HepG2 (cell line): ENCODE measurements around the gene PLCG2. TPM values are rescaled to one million over a fixed set of nuclear protein-coding genes. Genes with fewer than 3 reads are reported as not detected.

Experiments
- ATAC-seq: fragments of 200-7000 bp; cut with Tn5 transposase; 3 replicates; pipeline ENCODE4 v1.9.1; 2020; ENCODE audit warnings: mild to moderate bottlenecking, moderate library complexity
- BruUV-seq: library from RNA; stranded (reverse); fragments of 400-500 nt; replicated peaks from 2 replicates; lab custom pipeline; 2021; lab: Mats Ljungman, UMichigan
- CTCF ChIA-PET: fragments of 300-600 bp; formaldehyde crosslinking; extraction: SDS; loops from one replicate; lab custom pipeline; 2021; ENCODE audit warnings: low total read pairs, inconsistent platforms, low intra/inter-chr PET ratio; lab: Yijun Ruan, JAX
- POLR2A ChIA-PET: fragments of 350-600 bp; sonication (Branson Sonifier 250); formaldehyde crosslinking; loops from one replicate; lab custom pipeline; 2020; ENCODE audit warnings: antibody characterized with exemption, inconsistent platforms; lab: Yijun Ruan, JAX
- DNase-seq: peaks from one replicate; pipeline ENCODE4 v3.0.0-alpha.2; 2015; ENCODE audit warnings: low spot score
- FAIRE-seq: peaks from 3 replicates; lab custom pipeline; 2011; peaks lifted over from hg19 to GRCh38; lab: Jason Lieb, UNC
- H2AFZ ChIP-seq: one replicate; pipeline ENCODE4 v1.6.1; 2011; ENCODE audit warnings: low read length, inconsistent platforms
- H3K27ac ChIP-seq: fragments of 300-600 bp; 3 replicates; pipeline ENCODE4 v1.8.0; 2011; ENCODE audit warnings: mixed run types, mild to moderate bottlenecking, mixed read lengths, low read length, inconsistent platforms; ENCODE audit not compliant: insufficient read depth; ENCODE audit errors: extremely low read length
- H3K27me3 ChIP-seq, 2 experiments: fragments of 200-600 bp in 1 of 2; 2 replicates in 1 of 2; 3 replicates in 1 of 2; pipeline versions ENCODE4 v1.6.0 to v1.8.0; 2011; ENCODE audit warnings: low read length in 2 of 2, mild to moderate bottlenecking in 2 of 2, moderate library complexity in 2 of 2, inconsistent platforms in 1 of 2; ENCODE audit not compliant: insufficient read depth in 2 of 2, control insufficient read depth in 1 of 2
- H3K36me3 ChIP-seq, 2 experiments: fragments of 200-600 bp in 1 of 2; replicated peaks in 1 of 2; 2 replicates in 1 of 2; 3 replicates in 1 of 2; pipeline versions ENCODE4 v1.5.1 to v1.8.0; 2011; ENCODE audit warnings: low read length in 2 of 2, inconsistent platforms in 1 of 2; ENCODE audit not compliant: insufficient read depth in 2 of 2, control insufficient read depth in 1 of 2
- H3K4me1 ChIP-seq: 2 replicates; pipeline ENCODE4 v1.5.1; 2012; ENCODE audit warnings: low read length, inconsistent platforms; ENCODE audit not compliant: insufficient read depth
- H3K4me2 ChIP-seq: 2 replicates; pipeline ENCODE4 v1.6.0; 2011; ENCODE audit warnings: low read depth, low read length, inconsistent platforms
- H3K4me3 ChIP-seq, 3 experiments: fragments of 200-600 bp in 1 of 3; sonication (generic), shearing (Covaris generic) in 1 of 3; replicated peaks in 1 of 3; 2 replicates each; pipeline ENCODE4 v1.5.1; 2011 to 2016; ENCODE audit warnings: low read length in 3 of 3, inconsistent platforms in 2 of 3, low read depth in 2 of 3, mild to moderate bottlenecking in 2 of 3, control low read depth in 1 of 3, mixed read lengths in 1 of 3; ENCODE audit not compliant: insufficient read depth in 1 of 3
- H3K79me2 ChIP-seq: one replicate; pipeline ENCODE4 v1.6.1; 2011; ENCODE audit warnings: low read length, inconsistent platforms; ENCODE audit not compliant: insufficient read depth
- H3K9ac ChIP-seq: 2 replicates; pipeline ENCODE4 v1.6.0; 2011; ENCODE audit warnings: mild to moderate bottlenecking, low read depth, low read length, inconsistent platforms; ENCODE audit not compliant: insufficient read depth
- H3K9me3 ChIP-seq: 2 replicates; pipeline ENCODE4 v1.5.1; 2012; ENCODE audit warnings: mild to moderate bottlenecking, low read length
- H4K20me1 ChIP-seq: 2 replicates; pipeline ENCODE4 v1.6.0; 2011; ENCODE audit warnings: inconsistent platforms, mild to moderate bottlenecking, low read length, moderate library complexity; ENCODE audit not compliant: insufficient read depth
- ASH2L ChIP-seq: fragments of 300-600, 200-600 bp; sonication (generic); IDR thresholded peaks from 2 replicates; pipeline ENCODE4 v1.7.0; 2017; ENCODE audit warnings: low read depth, mild to moderate bottlenecking, moderate library complexity, mixed read lengths, low read length; ENCODE audit not compliant: insufficient read length
- FOXA3 ChIP-seq: IDR thresholded peaks from 2 replicates; pipeline ENCODE4 v1.6.1; 2016; ENCODE audit warnings: missing genetic modification reagents, missing compliant biosample characterization
- GABPB1 ChIP-seq: IDR thresholded peaks from 2 replicates; pipeline ENCODE4 v1.6.1; 2016; ENCODE audit warnings: mild to moderate bottlenecking, missing genetic modification reagents, moderate library complexity, missing compliant biosample characterization
- GTF2F1 ChIP-seq: fragments of 150-350 bp; IDR thresholded peaks from 2 replicates; pipeline ENCODE4 v1.6.1; 2014; ENCODE audit warnings: low read length
- HNRNPUL1 ChIP-seq: fragments of 200-400 bp; formaldehyde crosslinking; IDR thresholded peaks from 2 replicates; pipeline ENCODE4 v1.6.1; 2017; ENCODE audit warnings: low read depth, mild to moderate bottlenecking, low read length, moderate library complexity
- MXD3 ChIP-seq: IDR thresholded peaks from 2 replicates; pipeline ENCODE4 v1.6.1; 2016; ENCODE audit warnings: mild to moderate bottlenecking, missing biosample characterization, missing genetic modification reagents
- POLR2AphosphoS5 ChIP-seq: IDR thresholded peaks from 2 replicates; pipeline ENCODE4 v1.6.1; 2012; ENCODE audit warnings: low read depth, low read length
- RFX1 ChIP-seq: fragments of 450-650 bp; IDR thresholded peaks from 2 replicates; pipeline ENCODE4 v1.6.1; 2017
- RXRA ChIP-seq: sonication (generic); formaldehyde crosslinking; IDR thresholded peaks from 2 replicates; pipeline ENCODE4 v1.5.1; 2020; ENCODE audit warnings: missing genetic modification reagents
- SALL1 ChIP-seq: sonication (generic); formaldehyde crosslinking; IDR thresholded peaks from 2 replicates; pipeline ENCODE4 v1.8.0; 2022; ENCODE audit warnings: mild to moderate bottlenecking, missing genetic modification reagents
- SNRNP70 ChIP-seq: fragments of 200-400 bp; formaldehyde crosslinking; IDR thresholded peaks from 2 replicates; pipeline ENCODE4 v1.6.1; 2017; ENCODE audit warnings: mild to moderate bottlenecking, low read depth, low read length, moderate library complexity
- SUZ12 ChIP-seq: fragments of 150-350 bp; IDR thresholded peaks from 2 replicates; pipeline ENCODE4 v1.6.1; 2014; ENCODE audit warnings: low read depth, low read length
- ZMYM2 ChIP-seq: sonication (generic); formaldehyde crosslinking; IDR thresholded peaks from 2 replicates; pipeline ENCODE4 v1.8.0; 2022; ENCODE audit warnings: mild to moderate bottlenecking, missing genetic modification reagents
- ZNF724P ChIP-seq: sonication (generic); formaldehyde crosslinking; IDR thresholded peaks from 2 replicates; pipeline ENCODE4 v1.8.0; 2022; ENCODE audit warnings: missing genetic modification reagents, borderline replicate concordance
- ZSCAN20 ChIP-seq: sonication (generic); formaldehyde crosslinking; IDR thresholded peaks from 2 replicates; pipeline ENCODE4 v1.4.0; 2020; ENCODE audit warnings: missing genetic modification reagents, mild to moderate bottlenecking, borderline replicate concordance
- WGBS: methylation state at CpG from one replicate; pipeline ENCODE4 v1.1.6; 2017; ENCODE audit warnings: low lambda C conversion rate; 5-methylcytosine and 5-hydroxymethylcytosine counted together
- in situ Hi-C: cut with HindIII; loops from 2 replicates; pipeline ENCODE4 v1.10.0; 2017; ENCODE audit warnings: low pct_unique_long_range_greater_than_20kb; ENCODE audit not compliant: extremely low pct_ligation_motif_present
- intact Hi-C: fragments of 100-400 bp; cut with micrococcal nuclease; formaldehyde crosslinking; loops from one replicate; pipeline ENCODE4 v1.10.0; 2022; ENCODE audit not compliant: unreplicated experiment
- polyA plus RNA-seq, 8 experiments: library from polyadenylated mRNA; depleted of rRNA in 3 of 8; stranded (reverse) in 7 of 8; unstranded in 1 of 8; fragments of >200 nt; fragmentation: Illumina TruSeq in 4 of 8; extraction: Trizol in 4 of 8; gene quantifications; 2 replicates each; pipeline versions ENCODE4 v1.2.1 to v1.2.3, GENCODE V29; 2011 to 2016; ENCODE audit warnings: low read depth in 4 of 8, missing spikeins in 1 of 8, mixed read lengths in 1 of 8; ENCODE audit not compliant: insufficient read depth in 1 of 8
- total RNA-seq, 5 experiments: library from RNA; depleted of rRNA; stranded (reverse); fragments of >200 nt; fragmentation: Illumina TruSeq; extraction: Trizol; gene quantifications; 2 replicates each; pipeline ENCODE4 v1.2.3, GENCODE V29; 2016; ENCODE audit warnings: low read depth in 1 of 5
- TF ChIP-seq, protein P1 (sequence below), 2 experiments: sonication (generic) in 1 of 2; formaldehyde crosslinking in 1 of 2; IDR thresholded peaks; 2 replicates each; pipeline versions ENCODE4 v1.4.0 to v1.6.1; 2016 to 2020; ENCODE audit warnings: borderline replicate concordance in 1 of 2, low read depth in 1 of 2, mild to moderate bottlenecking in 1 of 2, missing genetic modification reagents in 1 of 2
- TF ChIP-seq, protein P2 (sequence below): sonication (generic); formaldehyde crosslinking; IDR thresholded peaks from 2 replicates; pipeline ENCODE4 v1.5.0; 2020; ENCODE audit warnings: mild to moderate bottlenecking, low read depth, missing genetic modification reagents, borderline replicate concordance
- TF ChIP-seq, protein P3 (sequence below): sonication (generic); formaldehyde crosslinking; IDR thresholded peaks from 2 replicates; pipeline ENCODE4 v1.4.0; 2020; ENCODE audit warnings: missing genetic modification reagents

The PLCG2 gene
- total and polyA plus RNA-seq, 2 of the 13 experiments (the other 11 are each of a cell fraction or from before 2014, with no cell fraction given), result 0.13 to 0.18 TPM

DNA sequence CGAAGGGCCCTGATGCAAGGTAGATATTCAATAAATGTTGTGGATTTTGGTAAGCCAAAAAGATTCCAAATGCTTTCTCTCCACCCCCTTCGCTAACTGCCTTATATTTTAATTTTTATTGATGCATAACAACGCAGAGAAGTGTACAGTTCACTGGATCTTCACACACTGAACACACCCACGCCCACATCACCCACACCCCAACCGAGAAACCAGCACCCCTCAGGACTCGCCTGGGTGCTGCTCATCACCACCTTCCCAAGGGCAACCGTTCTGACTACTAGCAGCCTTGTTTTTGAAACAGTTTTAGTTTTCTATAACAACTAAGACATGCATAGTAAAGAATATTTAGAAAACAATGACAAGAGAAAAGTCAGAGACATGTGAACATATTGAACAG, 9.1 kb upstream of the PLCG2 start:
- no TSS peak for BruUV-seq
- no peak for ATAC-seq
- peaks cover 12 to 72% of the 10 kb centered on the region in 2 experiments for H3K27me3 ChIP-seq
- H3K9me3 ChIP-seq, result no peaks in the 10 kb centered on the region
- no peak overlapping the region for H3K27ac ChIP-seq
- DNase-seq, result no peak
- H3K9ac ChIP-seq, result no peak overlapping the region
- intact Hi-C loops, result no loop called here
- WGBS, result 39% methylated on average over 7 of the region's 7 CpGs
- H4K20me1 ChIP-seq, result no peaks in the 10 kb centered on the region; the same call in 1 of the 2 replicates
- peaks cover 30% of the 10 kb centered on the region for H3K4me1 ChIP-seq
- H3K79me2 ChIP-seq, result no peaks in the 10 kb centered on the region
- ChIA-PET POLR2A (no interaction called here), CTCF (no interaction called here)
- no peak overlapping the region for H3K4me3 ChIP-seq
- no peak overlapping the region for H3K4me2 ChIP-seq
- no peak for FAIRE-seq
- TF ChIP-seq, protein P1, sequence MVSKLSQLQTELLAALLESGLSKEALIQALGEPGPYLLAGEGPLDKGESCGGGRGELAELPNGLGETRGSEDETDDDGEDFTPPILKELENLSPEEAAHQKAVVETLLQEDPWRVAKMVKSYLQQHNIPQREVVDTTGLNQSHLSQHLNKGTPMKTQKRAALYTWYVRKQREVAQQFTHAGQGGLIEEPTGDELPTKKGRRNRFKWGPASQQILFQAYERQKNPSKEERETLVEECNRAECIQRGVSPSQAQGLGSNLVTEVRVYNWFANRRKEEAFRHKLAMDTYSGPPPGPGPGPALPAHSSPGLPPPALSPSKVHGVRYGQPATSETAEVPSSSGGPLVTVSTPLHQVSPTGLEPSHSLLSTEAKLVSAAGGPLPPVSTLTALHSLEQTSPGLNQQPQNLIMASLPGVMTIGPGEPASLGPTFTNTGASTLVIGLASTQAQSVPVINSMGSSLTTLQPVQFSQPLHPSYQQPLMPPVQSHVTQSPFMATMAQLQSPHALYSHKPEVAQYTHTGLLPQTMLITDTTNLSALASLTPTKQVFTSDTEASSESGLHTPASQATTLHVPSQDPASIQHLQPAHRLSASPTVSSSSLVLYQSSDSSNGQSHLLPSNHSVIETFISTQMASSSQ (IDR thresholded peaks at IDR 0.05; ENCODE audit: low read depth), result no peak
- TF ChIP-seq, protein P1 (CRISPR knock-in tag; IDR thresholded peaks at IDR 0.05; ENCODE audit: borderline replicate concordance), result no peak
- TF ChIP-seq SALL1, result no peak
- TF ChIP-seq RXRA (CRISPR knock-in tag), result no peak
- TF ChIP-seq GABPB1, result no peak
- TF ChIP-seq SUZ12, result no peak
- TF ChIP-seq, protein P2, sequence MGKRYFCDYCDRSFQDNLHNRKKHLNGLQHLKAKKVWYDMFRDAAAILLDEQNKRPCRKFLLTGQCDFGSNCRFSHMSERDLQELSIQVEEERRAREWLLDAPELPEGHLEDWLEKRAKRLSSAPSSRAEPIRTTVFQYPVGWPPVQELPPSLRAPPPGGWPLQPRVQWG, result no peak
- TF ChIP-seq, protein P3, sequence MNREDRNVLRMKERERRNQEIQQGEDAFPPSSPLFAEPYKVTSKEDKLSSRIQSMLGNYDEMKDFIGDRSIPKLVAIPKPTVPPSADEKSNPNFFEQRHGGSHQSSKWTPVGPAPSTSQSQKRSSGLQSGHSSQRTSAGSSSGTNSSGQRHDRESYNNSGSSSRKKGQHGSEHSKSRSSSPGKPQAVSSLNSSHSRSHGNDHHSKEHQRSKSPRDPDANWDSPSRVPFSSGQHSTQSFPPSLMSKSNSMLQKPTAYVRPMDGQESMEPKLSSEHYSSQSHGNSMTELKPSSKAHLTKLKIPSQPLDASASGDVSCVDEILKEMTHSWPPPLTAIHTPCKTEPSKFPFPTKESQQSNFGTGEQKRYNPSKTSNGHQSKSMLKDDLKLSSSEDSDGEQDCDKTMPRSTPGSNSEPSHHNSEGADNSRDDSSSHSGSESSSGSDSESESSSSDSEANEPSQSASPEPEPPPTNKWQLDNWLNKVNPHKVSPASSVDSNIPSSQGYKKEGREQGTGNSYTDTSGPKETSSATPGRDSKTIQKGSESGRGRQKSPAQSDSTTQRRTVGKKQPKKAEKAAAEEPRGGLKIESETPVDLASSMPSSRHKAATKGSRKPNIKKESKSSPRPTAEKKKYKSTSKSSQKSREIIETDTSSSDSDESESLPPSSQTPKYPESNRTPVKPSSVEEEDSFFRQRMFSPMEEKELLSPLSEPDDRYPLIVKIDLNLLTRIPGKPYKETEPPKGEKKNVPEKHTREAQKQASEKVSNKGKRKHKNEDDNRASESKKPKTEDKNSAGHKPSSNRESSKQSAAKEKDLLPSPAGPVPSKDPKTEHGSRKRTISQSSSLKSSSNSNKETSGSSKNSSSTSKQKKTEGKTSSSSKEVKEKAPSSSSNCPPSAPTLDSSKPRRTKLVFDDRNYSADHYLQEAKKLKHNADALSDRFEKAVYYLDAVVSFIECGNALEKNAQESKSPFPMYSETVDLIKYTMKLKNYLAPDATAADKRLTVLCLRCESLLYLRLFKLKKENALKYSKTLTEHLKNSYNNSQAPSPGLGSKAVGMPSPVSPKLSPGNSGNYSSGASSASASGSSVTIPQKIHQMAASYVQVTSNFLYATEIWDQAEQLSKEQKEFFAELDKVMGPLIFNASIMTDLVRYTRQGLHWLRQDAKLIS, result no peak
- no peak for TF ChIP-seq FOXA3 (CRISPR knock-in tag)
- TF ChIP-seq ASH2L, result no peak
- no peak for TF ChIP-seq POLR2AphosphoS5
- no peak for TF ChIP-seq RFX1
- no peak for TF ChIP-seq GTF2F1
- no peak for TF ChIP-seq ZMYM2 (CRISPR knock-in tag)
- no peak for TF ChIP-seq HNRNPUL1
- TF ChIP-seq ZSCAN20, result no peak
- TF ChIP-seq MXD3, result no peak
- no peak for TF ChIP-seq SNRNP70
- TF ChIP-seq ZNF724P (CRISPR knock-in tag), result no peak
- in situ Hi-C loops, result no loop called here
- H2AFZ ChIP-seq, result no peak overlapping the region
- H3K36me3 ChIP-seq, result no peaks in the 10 kb centered on the region
